Embryonic facial prominence (tissue), 1 donor: ENCODE measurements around the gene PPP2R1A.

Source experiments
- DNase-seq: peaks from one replicate; pipeline ENCODE4 v3.0.0-alpha.2; 2016; ENCODE audit errors: extremely low spot score

Gene PPP2R1A

GRCh38 chr19:52189735-52190486, at the start of gene PPP2R1A:
Gene PPP2R1A (plus strand): TSS chr19:52190052. CDS start chr19:52190097, 45 bp downstream.
- peak; percentile 100 for DNase-seq

- no peak for DNase-seq
Observed at GRCh38 chr19:52141203-52141602, 48.6 kb upstream of the PPP2R1A start.

- DNase-seq = no peak
Observed at GRCh38 chr19:52142001-52142595, 47.8 kb upstream of the PPP2R1A start.

GRCh38 chr19:52148256-52148655, 41.6 kb upstream of the PPP2R1A start:
- DNase-seq = no peak

- no peak for DNase-seq
Observed at GRCh38 chr19:52155596-52156359, 34.1 kb upstream of the PPP2R1A start.

- DNase-seq = no peak
Observed at GRCh38 chr19:52170304-52170703, 19.5 kb upstream of the PPP2R1A start.

GRCh38 chr19:52170863-52171320, 19.0 kb upstream of the PPP2R1A start:
- DNase-seq = no peak

GRCh38 chr19:52171321-52172169, 18.3 kb upstream of the PPP2R1A start, which contains the start of gene ZNF836:
Gene ZNF836 (minus strand): TSS chr19:52171621. CDS start chr19:52168072, 3,549 bp downstream.
- DNase-seq = peak; percentile 66

- DNase-seq = no peak
Observed at GRCh38 chr19:52172347-52172746, 17.5 kb upstream of the PPP2R1A start.

- no peak for DNase-seq
Observed at GRCh38 chr19:52176574-52176973, 13.3 kb upstream of the PPP2R1A start.

GRCh38 chr19:52187407-52187806, 2.4 kb upstream of the PPP2R1A start:
- no peak for DNase-seq

- peak; percentile 100 for DNase-seq
Observed at GRCh38 chr19:52188822-52189734, 774 bp upstream of the PPP2R1A start.

GRCh38 chr19:52190487-52191293, 838 bp downstream of the PPP2R1A start:
- peak; percentile 11 for DNase-seq

GRCh38 chr19:52191389-52191788, 1.5 kb downstream of the PPP2R1A start:
- no peak for DNase-seq

- DNase-seq = no peak
Observed at GRCh38 chr19:52191951-52192350, 2.1 kb downstream of the PPP2R1A start.

- DNase-seq = no peak
Observed at GRCh38 chr19:52196256-52196967, 6.6 kb downstream of the PPP2R1A start.

GRCh38 chr19:52197964-52198363, 8.1 kb downstream of the PPP2R1A start:
- no peak for DNase-seq

GRCh38 chr19:52198678-52199077, 8.8 kb downstream of the PPP2R1A start:
- DNase-seq = no peak

- DNase-seq = no peak
Observed at GRCh38 chr19:52200044-52200443, 10.2 kb downstream of the PPP2R1A start.
